Measurements from ENCODE around the gene SLC2A6.

SLC2A6 gene

GRCh38 chr9:133521122-133522072 is 42.5 kb upstream of the SLC2A6 start:
- Histone ChIP-seq H3K4me1 (ENCODE audit: control insufficient read depth, insufficient read depth, low read length) (no peaks in the 10 kb centered on the region), H3K27ac (ENCODE audit: low read length) (no peak overlapping the region), H3K4me3 (ENCODE audit: low read length) (no peak overlapping the region), H3K9me3 (ENCODE audit: control insufficient read depth, insufficient read depth, low read length) (no peaks in the 10 kb centered on the region), H3K27me3 (ENCODE audit: control insufficient read depth, insufficient read depth, low read length) (no peaks in the 10 kb centered on the region), H3K36me3 (ENCODE audit: control insufficient read depth, insufficient read depth, low read length) (no peaks in the 10 kb centered on the region; the same call in 1 of the 2 replicates)
- no CpG with 5 or more reads among the region's 21 CpGs for WGBS (ENCODE audit: insufficient coverage, insufficient read length)
- DNase-seq (ENCODE audit: low read depth, low spot score): no peak

DNA sequence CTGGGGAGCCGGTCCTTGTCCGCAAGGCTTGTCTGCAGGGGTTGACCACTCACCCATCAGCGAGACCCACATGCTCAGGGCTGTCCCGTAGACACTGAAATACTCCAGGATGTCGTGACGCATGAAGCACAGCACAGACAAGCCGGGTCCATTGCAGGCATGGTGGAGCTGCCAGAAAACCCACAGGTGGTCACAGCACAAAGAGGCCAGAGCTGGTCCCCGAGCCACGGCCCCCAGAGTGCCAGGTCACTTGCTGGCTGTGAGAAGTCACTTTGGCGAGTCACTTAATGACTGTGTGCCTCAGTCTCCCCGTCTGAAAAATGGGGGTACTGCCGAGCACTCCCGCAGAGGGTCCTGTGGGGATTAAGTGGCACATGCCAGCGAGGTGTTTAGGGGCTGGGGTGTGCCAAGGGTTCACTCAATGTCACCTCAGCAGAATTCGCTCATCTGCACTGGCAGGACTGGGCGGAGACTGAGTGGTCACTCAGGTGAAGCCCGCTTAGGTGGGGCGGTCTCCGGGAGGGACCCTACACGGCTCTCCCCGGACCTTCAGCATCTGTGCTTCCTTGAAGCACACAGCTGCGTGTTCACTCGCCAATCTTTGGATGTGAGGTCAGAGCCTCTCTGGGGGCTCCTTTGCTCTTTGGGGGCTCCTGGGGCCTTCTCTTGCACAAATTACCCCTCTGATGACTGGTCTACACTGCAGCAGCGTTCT is 41.4 kb upstream of the SLC2A6 start:
- Histone ChIP-seq H3K9me3 (ENCODE audit: control insufficient read depth, insufficient read depth, low read length) (no peaks in the 10 kb centered on the region), H3K36me3 (ENCODE audit: control insufficient read depth, insufficient read depth, low read length) (no peaks in the 10 kb centered on the region; the same call in 1 of the 2 replicates), H3K4me1 (ENCODE audit: control insufficient read depth, insufficient read depth, low read length) (no peaks in the 10 kb centered on the region), H3K27me3 (ENCODE audit: control insufficient read depth, insufficient read depth, low read length) (no peaks in the 10 kb centered on the region), H3K27ac (ENCODE audit: low read length) (no peak overlapping the region), H3K4me3 (ENCODE audit: low read length) (no peak overlapping the region)
- no CpG with 5 or more reads among the region's 24 CpGs for WGBS (ENCODE audit: insufficient coverage, insufficient read length)
- DNase-seq (ENCODE audit: low read depth, low spot score): no peak

GRCh38 chr9:133519693-133520092 is 40.8 kb upstream of the SLC2A6 start:
- Histone ChIP-seq H3K36me3 (ENCODE audit: control insufficient read depth, insufficient read depth, low read length) (no peaks in the 10 kb centered on the region; the same call in 1 of the 2 replicates), H3K27ac (ENCODE audit: low read length) (no peak overlapping the region), H3K27me3 (ENCODE audit: control insufficient read depth, insufficient read depth, low read length) (no peaks in the 10 kb centered on the region), H3K4me3 (ENCODE audit: low read length) (no peak overlapping the region), H3K9me3 (ENCODE audit: control insufficient read depth, insufficient read depth, low read length) (no peaks in the 10 kb centered on the region), H3K4me1 (ENCODE audit: control insufficient read depth, insufficient read depth, low read length) (no peaks in the 10 kb centered on the region)
- WGBS (ENCODE audit: insufficient coverage, insufficient read length): no CpG with 5 or more reads among the region's 7 CpGs
- DNase-seq (ENCODE audit: low read depth, low spot score): no peak

- Histone ChIP-seq H3K36me3 (ENCODE audit: control insufficient read depth, insufficient read depth, low read length) (no peaks in the 10 kb centered on the region; the same call in 1 of the 2 replicates), H3K4me1 (ENCODE audit: control insufficient read depth, insufficient read depth, low read length) (no peaks in the 10 kb centered on the region), H3K27ac (ENCODE audit: low read length) (no peak overlapping the region), H3K4me3 (ENCODE audit: low read length) (no peak overlapping the region), H3K9me3 (ENCODE audit: control insufficient read depth, insufficient read depth, low read length) (no peaks in the 10 kb centered on the region), H3K27me3 (ENCODE audit: control insufficient read depth, insufficient read depth, low read length) (no peaks in the 10 kb centered on the region)
- no CpG with 5 or more reads among the region's 27 CpGs for WGBS (ENCODE audit: insufficient coverage, insufficient read length)
- no peak for DNase-seq (ENCODE audit: low read depth, low spot score)
These were observed 40.0 kb upstream of the SLC2A6 start for GRCh38 chr9:133518706-133519449.

DNA sequence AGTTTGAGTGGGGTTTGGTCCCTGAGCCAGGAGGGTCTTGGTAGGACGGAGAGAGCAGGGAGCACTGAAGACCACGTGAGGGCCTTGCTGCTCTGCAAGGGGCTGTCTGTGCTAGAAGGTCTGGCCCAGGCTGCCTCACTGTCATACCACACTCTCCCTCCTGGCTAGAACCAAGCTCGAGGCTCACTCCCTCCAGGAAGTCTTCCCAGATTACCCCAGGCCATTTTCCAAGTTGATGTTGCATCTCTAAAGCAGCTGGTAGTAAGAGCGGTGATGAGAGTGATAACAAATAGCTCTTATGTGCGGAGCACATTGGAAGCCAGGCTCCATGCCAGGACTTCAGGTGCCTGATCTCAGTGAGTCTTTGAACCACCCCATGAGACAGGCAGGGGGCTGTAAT is 39.3 kb upstream of the SLC2A6 start:
- no peaks in the 10 kb centered on the region; the same call in 1 of the 2 replicates for H3K36me3 ChIP-seq (ENCODE audit: control insufficient read depth, insufficient read depth, low read length)
- peaks cover 2% of the 10 kb centered on the region; the same call in 1 of the 2 replicates for H3K4me1 ChIP-seq (ENCODE audit: control insufficient read depth, insufficient read depth, low read length)
- no peaks in the 10 kb centered on the region for H3K27me3 ChIP-seq (ENCODE audit: control insufficient read depth, insufficient read depth, low read length)
- no peak for DNase-seq (ENCODE audit: low read depth, low spot score)
- H3K9me3 ChIP-seq (ENCODE audit: control insufficient read depth, insufficient read depth, low read length): no peaks in the 10 kb centered on the region
- H3K27ac ChIP-seq (ENCODE audit: low read length): no peak overlapping the region
- WGBS (ENCODE audit: insufficient coverage, insufficient read length): no CpG with 5 or more reads among the region's 5 CpGs
- H3K4me3 ChIP-seq (ENCODE audit: low read length): no peak overlapping the region

DNA sequence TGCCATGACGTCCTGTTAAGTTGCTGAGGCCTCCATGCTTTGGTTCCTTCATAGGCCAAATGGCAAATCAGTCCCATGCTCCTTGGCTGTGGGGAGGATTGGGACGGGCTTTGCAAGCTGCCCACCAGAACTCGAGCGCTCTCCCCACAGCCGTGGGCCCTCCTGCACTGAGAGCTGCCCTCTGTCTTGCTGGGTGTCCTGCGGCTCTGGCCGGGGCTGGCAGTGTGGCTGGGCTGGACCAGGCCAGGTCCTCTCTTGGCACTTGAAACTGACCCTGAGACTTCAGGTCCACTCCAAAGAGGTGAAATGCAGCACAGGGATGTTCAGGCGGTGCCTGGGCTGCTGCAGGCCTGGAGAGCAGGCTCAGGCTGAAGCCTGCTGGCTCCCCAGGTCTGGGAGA is 38.8 kb upstream of the SLC2A6 start:
- DNase-seq (ENCODE audit: low read depth, low spot score): no peak
- H3K27me3 ChIP-seq (ENCODE audit: control insufficient read depth, insufficient read depth, low read length): no peaks in the 10 kb centered on the region
- no CpG with 5 or more reads among the region's 8 CpGs for WGBS (ENCODE audit: insufficient coverage, insufficient read length)

GRCh38 chr9:133516961-133517350 is 38.1 kb upstream of the SLC2A6 start:
- Histone ChIP-seq H3K27me3 (ENCODE audit: control insufficient read depth, insufficient read depth, low read length) (no peaks in the 10 kb centered on the region), H3K4me3 (ENCODE audit: low read length) (no peak overlapping the region), H3K9me3 (ENCODE audit: control insufficient read depth, insufficient read depth, low read length) (no peaks in the 10 kb centered on the region), H3K27ac (ENCODE audit: low read length) (no peak overlapping the region), H3K4me1 (ENCODE audit: control insufficient read depth, insufficient read depth, low read length) (peaks cover 8% of the 10 kb centered on the region), H3K36me3 (ENCODE audit: control insufficient read depth, insufficient read depth, low read length) (no peaks in the 10 kb centered on the region; the same call in 1 of the 2 replicates)
- DNase-seq (ENCODE audit: low read depth, low spot score): no peak
- WGBS (ENCODE audit: insufficient coverage, insufficient read length): no CpG with 5 or more reads among the region's 9 CpGs

More for the DNA sequence above, 38.8 kb upstream of the SLC2A6 start:
- H3K27ac ChIP-seq (ENCODE audit: low read length): no peak overlapping the region
- no peaks in the 10 kb centered on the region; the same call in 1 of the 2 replicates for H3K36me3 ChIP-seq (ENCODE audit: control insufficient read depth, insufficient read depth, low read length)
- no peak overlapping the region for H3K4me3 ChIP-seq (ENCODE audit: low read length)
- no peaks in the 10 kb centered on the region for H3K9me3 ChIP-seq (ENCODE audit: control insufficient read depth, insufficient read depth, low read length)
- peaks cover 5% of the 10 kb centered on the region; the same call in 1 of the 2 replicates for H3K4me1 ChIP-seq (ENCODE audit: control insufficient read depth, insufficient read depth, low read length)

- H3K27me3 ChIP-seq (ENCODE audit: control insufficient read depth, insufficient read depth, low read length): no peaks in the 10 kb centered on the region
- peaks cover 8% of the 10 kb centered on the region for H3K4me1 ChIP-seq (ENCODE audit: control insufficient read depth, insufficient read depth, low read length)
- no CpG with 5 or more reads among the region's 11 CpGs for WGBS (ENCODE audit: insufficient coverage, insufficient read length)
These were observed 37.5 kb upstream of the SLC2A6 start for GRCh38 chr9:133516256-133516960.

GRCh38 chr9:133515615-133516255 is 36.8 kb upstream of the SLC2A6 start:
- WGBS (ENCODE audit: insufficient coverage, insufficient read length): no CpG with 5 or more reads among the region's 17 CpGs
- no peaks in the 10 kb centered on the region for H3K27me3 ChIP-seq (ENCODE audit: control insufficient read depth, insufficient read depth, low read length)
- peaks cover 8% of the 10 kb centered on the region for H3K4me1 ChIP-seq (ENCODE audit: control insufficient read depth, insufficient read depth, low read length)
- DNase-seq (ENCODE audit: low read depth, low spot score): no peak
- no peak overlapping the region for H3K27ac ChIP-seq (ENCODE audit: low read length)
- no peaks in the 10 kb centered on the region; the same call in 1 of the 2 replicates for H3K36me3 ChIP-seq (ENCODE audit: control insufficient read depth, insufficient read depth, low read length)
- no peak overlapping the region for H3K4me3 ChIP-seq (ENCODE audit: low read length)
- no peaks in the 10 kb centered on the region for H3K9me3 ChIP-seq (ENCODE audit: control insufficient read depth, insufficient read depth, low read length)

More at GRCh38 chr9:133516256-133516960, 37.5 kb upstream of the SLC2A6 start:
- DNase-seq (ENCODE audit: low read depth, low spot score): no peak
- H3K36me3 ChIP-seq (ENCODE audit: control insufficient read depth, insufficient read depth, low read length): no peaks in the 10 kb centered on the region; the same call in 1 of the 2 replicates
- no peak overlapping the region for H3K27ac ChIP-seq (ENCODE audit: low read length)
- H3K4me3 ChIP-seq (ENCODE audit: low read length): no peak overlapping the region
- H3K9me3 ChIP-seq (ENCODE audit: control insufficient read depth, insufficient read depth, low read length): no peaks in the 10 kb centered on the region

All from iPS DF 6.9 (cell line).